Activated B cell treated with CpG ODN at 0.5 μM for 24 hours (primary cell): ENCODE measurements around the gene PLEKHG3. TPM values are rescaled to one million over a fixed set of nuclear protein-coding genes. Genes with fewer than 3 reads are reported as not detected.

ENCODE experiments used
- ATAC-seq: fragments of 200-7000 bp; cut with Tn5 transposase; one replicate; pipeline ENCODE4 v1.10.0; 2021; ENCODE audit warnings: low read depth, mild to moderate bottlenecking, moderate library complexity
- CTCF ChIA-PET: fragments of 350-600 bp; sonication (Branson Sonifier 250); formaldehyde crosslinking; loops from one replicate; lab custom pipeline; 2021; ENCODE audit warnings: antibody characterized with exemption; lab: Charles Lee
- POLR2A ChIA-PET: fragments of 350-600 bp; sonication (Branson Sonifier 250); formaldehyde crosslinking; loops from one replicate; lab custom pipeline; 2021; ENCODE audit warnings: antibody characterized with exemption; lab: Charles Lee
- DNase-seq: peaks from one replicate; pipeline ENCODE4 v3.0.0; 2022
- H3K27ac Mint-ChIP-seq: one replicate; pipeline ENCODE4 v1.8.0; 2020; ENCODE audit warnings: mixed read lengths
- H3K27me3 Mint-ChIP-seq: one replicate; pipeline ENCODE4 v1.8.0; 2021; ENCODE audit warnings: mixed read lengths
- H3K36me3 Mint-ChIP-seq: one replicate; pipeline ENCODE4 v1.8.0; 2021; ENCODE audit warnings: low read depth, mixed read lengths
- H3K4me1 Mint-ChIP-seq: one replicate; pipeline ENCODE4 v1.8.0; 2021; ENCODE audit warnings: mixed read lengths
- H3K4me3 Mint-ChIP-seq: one replicate; pipeline ENCODE4 v1.8.0; 2020; ENCODE audit warnings: mild to moderate bottlenecking, mixed read lengths
- H3K9me3 Mint-ChIP-seq: one replicate; pipeline ENCODE4 v1.8.0; 2020; ENCODE audit warnings: mixed read lengths
- intact Hi-C: fragments of 100-400 bp; cut with micrococcal nuclease; formaldehyde crosslinking; loops from one replicate; pipeline ENCODE4 v1.15.1; 2024
- total RNA-seq: library from RNA; stranded (reverse); gene quantifications from 2 replicates; pipeline ENCODE4 v1.2.3, GENCODE V29; 2022
- TF ChIP-seq, protein P1 (sequence below): fragments of 200-600 bp; IDR thresholded peaks from one replicate; pipeline ENCODE4 v1.8.0; 2022; ENCODE audit warnings: antibody characterized with exemption, mild to moderate bottlenecking

PLEKHG3 gene
- total RNA-seq, 1 donor from 2014 or later, result 0.07 TPM

DNA sequence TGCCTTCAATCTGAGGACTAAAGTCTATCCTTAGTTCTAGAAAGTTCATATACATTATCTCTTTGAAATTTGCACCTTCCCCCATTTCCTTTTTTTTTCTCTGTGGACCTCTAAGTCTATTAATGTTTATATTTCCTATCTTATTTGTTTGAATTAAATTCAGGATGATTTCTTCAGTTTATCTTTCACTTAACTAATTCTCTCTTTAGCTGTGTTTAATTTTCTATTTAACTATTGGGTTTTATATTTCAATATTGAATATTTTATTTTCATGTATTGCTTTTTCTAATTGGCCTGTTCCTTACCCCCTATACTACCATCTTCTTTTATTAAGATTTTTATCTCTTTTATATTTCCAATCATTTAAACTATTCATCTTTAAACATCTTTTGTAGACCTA, 9.5 kb downstream of the PLEKHG3 start:
- intact Hi-C loops, result no loop called here
- Mint-ChIP-seq H3K9me3 (peaks cover 18% of the 10 kb centered on the region), H3K27ac (no peak overlapping the region), H3K4me1 (peaks cover 14% of the 10 kb centered on the region), H3K4me3 (no peak overlapping the region), H3K36me3 (peaks cover 2% of the 10 kb centered on the region), H3K27me3 (peaks cover 37% of the 10 kb centered on the region)
- ATAC-seq (no peak), DNase-seq (no peak)
- ChIA-PET CTCF (no interaction called here), POLR2A (no interaction called here)
- TF ChIP-seq, protein P1, sequence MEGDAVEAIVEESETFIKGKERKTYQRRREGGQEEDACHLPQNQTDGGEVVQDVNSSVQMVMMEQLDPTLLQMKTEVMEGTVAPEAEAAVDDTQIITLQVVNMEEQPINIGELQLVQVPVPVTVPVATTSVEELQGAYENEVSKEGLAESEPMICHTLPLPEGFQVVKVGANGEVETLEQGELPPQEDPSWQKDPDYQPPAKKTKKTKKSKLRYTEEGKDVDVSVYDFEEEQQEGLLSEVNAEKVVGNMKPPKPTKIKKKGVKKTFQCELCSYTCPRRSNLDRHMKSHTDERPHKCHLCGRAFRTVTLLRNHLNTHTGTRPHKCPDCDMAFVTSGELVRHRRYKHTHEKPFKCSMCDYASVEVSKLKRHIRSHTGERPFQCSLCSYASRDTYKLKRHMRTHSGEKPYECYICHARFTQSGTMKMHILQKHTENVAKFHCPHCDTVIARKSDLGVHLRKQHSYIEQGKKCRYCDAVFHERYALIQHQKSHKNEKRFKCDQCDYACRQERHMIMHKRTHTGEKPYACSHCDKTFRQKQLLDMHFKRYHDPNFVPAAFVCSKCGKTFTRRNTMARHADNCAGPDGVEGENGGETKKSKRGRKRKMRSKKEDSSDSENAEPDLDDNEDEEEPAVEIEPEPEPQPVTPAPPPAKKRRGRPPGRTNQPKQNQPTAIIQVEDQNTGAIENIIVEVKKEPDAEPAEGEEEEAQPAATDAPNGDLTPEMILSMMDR, result no peak

DNA sequence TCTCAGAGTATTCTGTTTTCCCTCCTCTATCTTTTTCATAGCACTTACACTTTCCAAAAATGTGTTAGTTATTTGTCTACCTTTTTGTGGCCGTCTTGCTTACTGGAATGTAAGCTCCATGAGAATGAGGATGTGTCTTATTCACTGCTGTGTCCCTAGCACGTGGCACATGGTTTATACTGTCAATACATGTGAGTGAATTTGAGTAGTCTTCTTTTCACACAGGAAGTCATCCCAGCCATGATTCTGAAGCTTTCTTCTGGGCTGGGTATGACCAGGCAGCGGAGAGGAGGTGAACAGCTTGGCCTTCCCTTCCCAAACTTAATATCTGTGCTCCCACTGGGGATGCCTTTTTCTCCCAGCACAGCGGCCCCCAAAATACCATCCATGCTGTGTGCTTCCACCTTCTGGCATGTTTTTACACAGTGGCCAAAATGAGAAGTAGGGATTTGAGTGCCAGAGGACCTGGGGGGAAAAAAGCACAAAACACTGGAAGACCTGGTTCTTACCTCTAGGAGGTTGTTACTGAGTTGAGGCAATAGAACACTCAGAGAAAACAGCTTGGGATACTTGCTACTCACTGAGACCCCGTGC, 10.3 kb downstream of the PLEKHG3 start:
- H3K27me3 Mint-ChIP-seq, result peaks cover 33% of the 10 kb centered on the region
- no peak overlapping the region for H3K4me3 Mint-ChIP-seq
- intact Hi-C loops, result no loop called here
- peaks cover 18% of the 10 kb centered on the region for H3K9me3 Mint-ChIP-seq
- peaks cover 2% of the 10 kb centered on the region for H3K36me3 Mint-ChIP-seq
- TF ChIP-seq, protein P1, result no peak
- ChIA-PET POLR2A (no interaction called here), CTCF (no interaction called here)
- no peak overlapping the region for H3K27ac Mint-ChIP-seq
- peaks cover 5% of the 10 kb centered on the region for H3K4me1 Mint-ChIP-seq
- DNase-seq, result no peak
- ATAC-seq, result no peak

DNA sequence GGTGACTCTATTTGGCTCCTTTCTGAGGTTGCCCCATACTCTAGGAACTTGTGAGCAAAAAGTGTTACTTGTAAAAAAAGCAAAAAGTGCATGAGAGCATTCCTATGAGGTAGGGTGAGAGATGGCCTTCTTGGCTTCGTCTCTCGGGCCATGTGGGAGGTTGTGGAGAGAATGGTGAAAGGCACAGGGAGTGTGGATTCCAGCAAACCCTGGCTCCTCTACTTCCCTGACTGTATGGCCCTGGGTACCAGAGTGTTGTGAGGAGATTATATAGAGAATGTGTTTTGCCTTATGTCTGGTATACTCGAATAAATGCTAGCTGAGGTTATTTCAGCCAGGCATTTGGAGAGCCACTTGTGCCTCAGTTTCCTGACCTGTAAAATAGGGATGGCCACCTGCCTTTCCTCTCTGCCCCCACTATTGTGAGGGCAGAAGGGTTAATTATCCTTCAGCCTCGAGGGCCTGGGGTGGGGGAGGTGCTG, 11.0 kb downstream of the PLEKHG3 start:
- no peak for DNase-seq
- H3K4me3 Mint-ChIP-seq, result no peak overlapping the region
- intact Hi-C loops, result no loop called here
- CTCF ChIA-PET, result no interaction called here
- POLR2A ChIA-PET, result no interaction called here
- H3K27me3 Mint-ChIP-seq, result peaks cover 33% of the 10 kb centered on the region
- peaks cover 18% of the 10 kb centered on the region for H3K9me3 Mint-ChIP-seq
- TF ChIP-seq, protein P1, result no peak
- H3K27ac Mint-ChIP-seq, result no peak overlapping the region
- ATAC-seq, result no peak
- peaks cover 2% of the 10 kb centered on the region for H3K36me3 Mint-ChIP-seq
- H3K4me1 Mint-ChIP-seq, result no peaks in the 10 kb centered on the region

DNA sequence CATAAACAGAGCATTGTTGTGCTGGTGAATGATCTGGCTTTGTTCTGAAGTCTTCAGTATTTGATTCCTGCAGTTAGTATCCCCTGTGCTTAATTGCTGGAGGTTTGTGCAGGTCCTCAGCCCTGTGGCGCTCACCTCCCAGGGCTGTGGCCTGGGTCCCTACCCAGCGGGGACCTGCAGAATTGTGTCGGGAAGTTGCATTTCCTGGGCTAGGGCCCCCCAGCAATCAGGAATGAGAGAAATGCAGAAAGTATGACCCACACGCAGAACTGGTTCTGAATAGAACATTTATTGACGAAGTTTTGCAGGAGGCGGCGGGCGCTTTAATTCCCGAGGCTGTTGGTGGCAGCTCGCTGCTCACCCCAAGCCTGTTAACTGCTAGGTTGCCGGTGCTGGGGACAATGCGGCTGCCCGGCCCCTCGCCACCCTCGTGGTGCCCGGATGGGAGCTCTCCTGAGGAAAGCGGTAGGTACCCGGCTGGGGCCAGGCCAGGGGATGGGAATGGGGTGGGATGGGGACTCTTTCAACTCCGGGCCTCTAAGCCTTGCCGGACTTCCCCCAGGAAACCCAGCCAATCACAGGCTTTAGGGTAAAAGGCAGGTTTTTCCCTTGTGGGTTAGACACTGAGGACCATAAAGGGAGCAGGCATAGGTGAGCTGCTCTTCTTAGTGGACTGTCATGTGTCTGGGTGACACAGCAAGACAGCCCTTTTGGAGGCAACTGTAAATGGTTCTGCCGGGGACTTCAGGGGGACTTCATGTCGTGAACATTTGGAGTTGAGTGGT, 11.6 kb downstream of the PLEKHG3 start:
- peaks cover 2% of the 10 kb centered on the region for H3K36me3 Mint-ChIP-seq
- peaks cover 18% of the 10 kb centered on the region for H3K9me3 Mint-ChIP-seq
- ATAC-seq (no peak), DNase-seq (no peak)
- H3K4me3 Mint-ChIP-seq, result no peak overlapping the region
- H3K27ac Mint-ChIP-seq, result no peak overlapping the region
- ChIA-PET CTCF (no interaction called here), POLR2A (no interaction called here)
- no peaks in the 10 kb centered on the region for H3K4me1 Mint-ChIP-seq
- TF ChIP-seq, protein P1, result no peak
- H3K27me3 Mint-ChIP-seq, result peaks cover 33% of the 10 kb centered on the region
- intact Hi-C loops, result no loop called here

DNA sequence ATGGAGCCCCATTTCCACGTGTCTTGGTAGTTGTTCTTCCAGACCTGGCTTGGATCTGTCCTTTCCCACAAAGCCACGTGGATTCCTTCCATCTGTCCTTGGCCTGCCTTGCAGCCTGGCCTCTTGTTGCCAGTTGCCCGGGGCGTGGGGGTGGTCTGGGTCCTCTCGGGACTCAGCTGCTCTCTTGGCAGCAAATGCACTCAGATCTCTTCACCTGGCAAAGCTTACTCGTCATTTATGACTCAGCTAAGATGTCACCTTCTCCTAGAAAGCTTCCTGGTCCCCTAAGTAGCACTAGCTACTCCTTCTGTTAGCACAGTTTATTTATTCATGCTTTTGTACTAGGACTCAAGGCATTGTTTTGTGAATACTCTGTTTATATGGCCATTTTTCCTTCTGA, 13.6 kb downstream of the PLEKHG3 start:
- POLR2A ChIA-PET, result no interaction called here
- peaks cover 13% of the 10 kb centered on the region for H3K9me3 Mint-ChIP-seq
- TF ChIP-seq, protein P1, result no peak
- H3K36me3 Mint-ChIP-seq, result peaks cover 2% of the 10 kb centered on the region
- ATAC-seq (no peak), DNase-seq (no peak)
- no peaks in the 10 kb centered on the region for H3K4me1 Mint-ChIP-seq
- CTCF ChIA-PET, result no interaction called here
- no peak overlapping the region for H3K4me3 Mint-ChIP-seq
- no peak overlapping the region for H3K27ac Mint-ChIP-seq
- H3K27me3 Mint-ChIP-seq, result peaks cover 29% of the 10 kb centered on the region
- intact Hi-C loops, result no loop called here
